Measurements from ENCODE around the gene NT5M.

The NT5M gene

GRCh38 chr17:17343896-17344506 is 40.8 kb downstream of the NT5M start:
- no peak for DNase-seq (ENCODE audit: low spot score)

- no peak for DNase-seq (ENCODE audit: low spot score)
These were observed 41.5 kb downstream of the NT5M start for GRCh38 chr17:17344507-17345293.

GRCh38 chr17:17345294-17345597 is 42.1 kb downstream of the NT5M start:
- DNase-seq (ENCODE audit: low spot score), result no peak

- DNase-seq (ENCODE audit: low spot score), result no peak
These were observed 42.7 kb downstream of the NT5M start for GRCh38 chr17:17345686-17346427.

- DNase-seq (ENCODE audit: low spot score), result no peak
These were observed 43.5 kb downstream of the NT5M start for GRCh38 chr17:17346428-17347233.

- DNase-seq (ENCODE audit: low spot score), result no peak
These were observed 44.2 kb downstream of the NT5M start for GRCh38 chr17:17347234-17347955.

GRCh38 chr17:17347956-17348871 is 45.0 kb downstream of the NT5M start:
- no peak for DNase-seq (ENCODE audit: low spot score)

GRCh38 chr17:17348872-17349723 is 45.9 kb downstream of the NT5M start:
- no peak for DNase-seq (ENCODE audit: low spot score)

GRCh38 chr17:17349724-17350106 is 46.5 kb downstream of the NT5M start:
- DNase-seq (ENCODE audit: low spot score), result no peak

- no peak for DNase-seq (ENCODE audit: low spot score)
These were observed 47.5 kb downstream of the NT5M start for GRCh38 chr17:17350491-17351355.

GRCh38 chr17:17351356-17351891 is 48.3 kb downstream of the NT5M start:
- no peak for DNase-seq (ENCODE audit: low spot score)

- no peak for DNase-seq (ENCODE audit: low spot score)
These were observed 49.0 kb downstream of the NT5M start for GRCh38 chr17:17351901-17352781.

GRCh38 chr17:17352836-17353624 is 49.9 kb downstream of the NT5M start:
- no peak for DNase-seq (ENCODE audit: low spot score)

- DNase-seq (ENCODE audit: low spot score), result no peak
These were observed 50.7 kb downstream of the NT5M start for GRCh38 chr17:17353625-17354484.

- peak; percentile 83 for DNase-seq (ENCODE audit: low spot score)
These were observed 51.6 kb downstream of the NT5M start for GRCh38 chr17:17354560-17355349.
